NCI-H69 (cell line): ENCODE results near the gene PSMD4.
"Not testable (repeated sequence)": the region's sequence is repeated elsewhere in the genome, so short reads cannot be mapped to it uniquely, and the experiment has no call there.

ENCODE experiments used
- DNase-seq: peaks from one replicate; lab custom pipeline; 2025; lab: John Stamatoyannopoulos, UW

The PSMD4 gene

GRCh38 chr1:151254217-151255213 is at the start of gene PSMD4:
PSMD4 (plus strand) TSS chr1:151254734; CDS start chr1:151254783, 49 bp downstream.
- DNase-seq = peak; percentile 99

- not testable (repeated sequence) for DNase-seq
These were observed 49.1 kb upstream of the PSMD4 start for GRCh38 chr1:151205381-151205965.

GRCh38 chr1:151210830-151211229 is 43.7 kb upstream of the PSMD4 start:
- peak; percentile 44 for DNase-seq

GRCh38 chr1:151211972-151212705 is 42.4 kb upstream of the PSMD4 start:
- DNase-seq = no peak

GRCh38 chr1:151213560-151213959 is 41.0 kb upstream of the PSMD4 start:
- no peak for DNase-seq

- no peak for DNase-seq
These were observed 32.9 kb upstream of the PSMD4 start for GRCh38 chr1:151221616-151222015.

GRCh38 chr1:151222130-151222529 is 32.4 kb upstream of the PSMD4 start:
- DNase-seq = no peak

- DNase-seq = no peak
These were observed 19.3 kb upstream of the PSMD4 start for GRCh38 chr1:151235235-151235634.

- no peak for DNase-seq
These were observed 16.7 kb upstream of the PSMD4 start for GRCh38 chr1:151237678-151238466.

GRCh38 chr1:151238467-151238739 is 16.1 kb upstream of the PSMD4 start:
- DNase-seq = peak; percentile 69

- no peak for DNase-seq
These were observed 12.1 kb upstream of the PSMD4 start for GRCh38 chr1:151242442-151242841.

- no peak for DNase-seq
These were observed 10.8 kb upstream of the PSMD4 start for GRCh38 chr1:151243683-151244216.

- DNase-seq = no peak
These were observed 7.7 kb upstream of the PSMD4 start for GRCh38 chr1:151246786-151247185.

GRCh38 chr1:151251656-151252470 is 2.7 kb upstream of the PSMD4 start:
- DNase-seq = peak; percentile 85

GRCh38 chr1:151255381-151255780 is 847 bp downstream of the PSMD4 start:
- DNase-seq = peak; percentile 15

GRCh38 chr1:151259351-151259750 is 4.8 kb downstream of the PSMD4 start:
- DNase-seq = peak; percentile 13

GRCh38 chr1:151265446-151266236 is 11.1 kb downstream of the PSMD4 start:
- DNase-seq = no peak

GRCh38 chr1:151266315-151266714 is 11.8 kb downstream of the PSMD4 start:
- DNase-seq = no peak

GRCh38 chr1:151266821-151267220 is 12.3 kb downstream of the PSMD4 start:
- DNase-seq = no peak

GRCh38 chr1:151267760-151268159 is 13.2 kb downstream of the PSMD4 start:
- no peak for DNase-seq
